Fibroblast of skin of left quadriceps (primary cell): ENCODE results near the gene NOSIP.

Source experiments
- DNase-seq, 2 experiments: peaks; one replicate each; pipeline ENCODE4 v3.0.0-alpha.2; 2013; ENCODE audit warnings: low read depth in 2 of 2

The NOSIP gene

GRCh38 chr19:49573009-49573408, 7.3 kb downstream of the NOSIP start:
- DNase-seq = no peak

- no peak for DNase-seq
These were observed 9.2 kb downstream of the NOSIP start for GRCh38 chr19:49570997-49571676.

- DNase-seq = peak; percentile 64 to 68
These were observed 10.1 kb downstream of the NOSIP start for GRCh38 chr19:49570138-49570856.

GRCh38 chr19:49567861-49568441, 12.4 kb downstream of the NOSIP start:
- DNase-seq = no peak

- no peak for DNase-seq
These were observed 14.1 kb downstream of the NOSIP start for GRCh38 chr19:49566302-49566701.

- DNase-seq = no peak
These were observed 15.1 kb downstream of the NOSIP start for GRCh38 chr19:49565261-49565660.

- DNase-seq = no peak
These were observed 15.7 kb downstream of the NOSIP start for GRCh38 chr19:49564616-49565045.

GRCh38 chr19:49560358-49560900, 19.9 kb downstream of the NOSIP start:
- DNase-seq = no peak

GRCh38 chr19:49559928-49560327, 20.4 kb downstream of the NOSIP start:
- no peak for DNase-seq

GRCh38 chr19:49559443-49559842, 20.9 kb downstream of the NOSIP start:
- no peak for DNase-seq

GRCh38 chr19:49558591-49558990, 21.8 kb downstream of the NOSIP start:
- no peak for DNase-seq

GRCh38 chr19:49557641-49558325, 22.6 kb downstream of the NOSIP start:
- DNase-seq = no peak

- DNase-seq = no peak
These were observed 23.7 kb downstream of the NOSIP start for GRCh38 chr19:49556412-49557398.

- no peak for DNase-seq
These were observed 24.6 kb downstream of the NOSIP start for GRCh38 chr19:49555600-49556411.

- DNase-seq = no peak
These were observed 25.6 kb downstream of the NOSIP start for GRCh38 chr19:49554701-49555181.

- no peak for DNase-seq
These were observed 26.7 kb downstream of the NOSIP start for GRCh38 chr19:49553451-49554271.

- DNase-seq = no peak
These were observed 27.6 kb downstream of the NOSIP start for GRCh38 chr19:49552749-49553148.

GRCh38 chr19:49551531-49551930, 28.8 kb downstream of the NOSIP start:
- no peak for DNase-seq

- DNase-seq = no peak
These were observed 31.3 kb downstream of the NOSIP start for GRCh38 chr19:49549045-49549444.
